ENCODE results near the gene DMD.

GRCh38 chrX:31555506-31555905 lies 1655.8 kb downstream of the DMD start:
- no peak for TF ChIP-seq CTCF (IDR thresholded peaks at IDR 0.05; ENCODE audit: low read depth, low read length)
- TF ChIP-seq MAX (IDR thresholded peaks at IDR 0.05; ENCODE audit: low read depth, low read length): no peak

Data from NB4 (cell line).